GM23338 (cell line): ENCODE results near the gene TSPOAP1.

ENCODE experiments used
- CREB1 ChIP-seq: fragments of 250-450 bp; sonication (Bioruptor Pico); IDR thresholded peaks from 2 replicates; pipeline ENCODE4 v1.5.0; 2020; ENCODE audit warnings: low read depth, mild to moderate bottlenecking, moderate library complexity
- CTCF ChIP-seq, 2 experiments: fragments of 200-600 bp in 1 of 2; sonication (generic) in 1 of 2; conservative IDR thresholded peaks; 2 replicates each; pipeline versions ENCODE4 v1.5.1 to v1.6.1; 2016 to 2017; ENCODE audit warnings: antibody characterized with exemption in 2 of 2, low read depth in 2 of 2, mild to moderate bottlenecking in 2 of 2, moderate library complexity in 1 of 2
- ETS1 ChIP-seq: IDR thresholded peaks from 2 replicates; pipeline ENCODE4 v1.6.1; 2016; ENCODE audit warnings: antibody characterized with exemption
- EZH2 ChIP-seq: fragments of 200-600 bp; sonication (generic); IDR thresholded peaks from one replicate; pipeline ENCODE4 v1.8.0; 2017; ENCODE audit warnings: antibody characterized with exemption, mild to moderate bottlenecking, low read depth; ENCODE audit not compliant: unreplicated experiment
- EZH2phosphoT487 ChIP-seq: fragments of 200-600 bp; sonication (generic); IDR thresholded peaks from one replicate; pipeline ENCODE4 v1.8.1; 2018; ENCODE audit warnings: antibody characterized with exemption; ENCODE audit not compliant: unreplicated experiment
- POLR2AphosphoS5 ChIP-seq: IDR thresholded peaks from 2 replicates; pipeline ENCODE4 v1.6.1; 2016; ENCODE audit warnings: antibody characterized with exemption, low read depth
- REST ChIP-seq: IDR thresholded peaks from one replicate; pipeline ENCODE4 v1.6.1; 2018; ENCODE audit warnings: antibody characterized with exemption; ENCODE audit not compliant: unreplicated experiment

GRCh38 chr17:58314706-58315015, 13.9 kb downstream of the TSPOAP1 start:
- TF ChIP-seq ETS1 (no peak), CTCF (conservative IDR thresholded peaks at IDR 0.05; ENCODE audit: low read depth in 2 of 2) (no peak), POLR2AphosphoS5 (no peak), REST (no peak), CREB1 (no peak), EZH2 (no peak), EZH2phosphoT487 (no peak)
